K562 (cell line): ENCODE results near the gene CTIF. TPM values are rescaled to one million over a fixed set of nuclear protein-coding genes. Genes with fewer than 3 reads are reported as not detected.
A peak's percentile ranks its signal among the peaks of the same experiment; 100 is the strongest.

Experiments
- ATAC-seq: fragments of 200-7000 bp; cut with Tn5 transposase; 3 replicates; pipeline ENCODE4 v1.9.1; 2020; ENCODE audit warnings: moderate library complexity
- BruUV-seq: library from RNA; stranded (reverse); fragments of 400-500 nt; replicated peaks from 2 replicates; lab custom pipeline; 2021; lab: Mats Ljungman, UMichigan
- CTCF ChIA-PET: fragments of 300-600 bp; formaldehyde crosslinking; extraction: SDS; loops from one replicate; lab custom pipeline; 2021; ENCODE audit warnings: low intra/inter-chr PET ratio; lab: Yijun Ruan, JAX
- POLR2A ChIA-PET: fragments of 300-600, 350-650 bp; sonication (Branson Sonifier 250); formaldehyde crosslinking; extraction: SDS; loops from one replicate; lab custom pipeline; 2021; ENCODE audit warnings: antibody characterized with exemption, inconsistent platforms; lab: Yijun Ruan, JAX
- DNase-seq, 4 experiments: peaks; one replicate each; pipeline versions ENCODE4 v3.0.0 to v3.0.0-alpha.2; 2011 to 2018; ENCODE audit warnings: low spot score in 3 of 4, mixed read lengths in 3 of 4; ENCODE audit errors: extremely low read depth in 1 of 4
- FAIRE-seq: peaks from 2 replicates; lab custom pipeline; 2011; peaks lifted over from hg19 to GRCh38; lab: Jason Lieb, UNC
- H2AFZ ChIP-seq: 2 replicates; pipeline ENCODE4 v1.6.0; 2011; ENCODE audit warnings: low read depth, low read length, control low read depth, inconsistent platforms
- H3K27ac ChIP-seq: fragments of 200-600 bp; 3 replicates; pipeline ENCODE4 v1.8.0; 2011; ENCODE audit warnings: low read depth, mild to moderate bottlenecking, control low read depth, inconsistent platforms, low read length, moderate library complexity, mixed read lengths; ENCODE audit errors: extremely low read depth
- H3K27me3 ChIP-seq, 2 experiments: fragments of 300-600 bp in 1 of 2; 2 replicates in 1 of 2; 3 replicates in 1 of 2; pipeline versions ENCODE4 v1.6.0 to v1.8.0; 2011; ENCODE audit warnings: inconsistent platforms in 2 of 2, low read length in 2 of 2, mild to moderate bottlenecking in 1 of 2, mixed read lengths in 1 of 2, moderate library complexity in 1 of 2; ENCODE audit not compliant: control insufficient read depth in 2 of 2, insufficient read depth in 2 of 2
- H3K36me3 ChIP-seq: fragments of 300-600 bp; 3 replicates; pipeline ENCODE4 v1.8.0; 2011; ENCODE audit warnings: mild to moderate bottlenecking, low read length, inconsistent platforms; ENCODE audit not compliant: control insufficient read depth, insufficient read depth
- H3K4me1 ChIP-seq, 2 experiments: fragments of 200-600 bp in 1 of 2; replicated peaks in 1 of 2; 2 replicates in 1 of 2; 3 replicates in 1 of 2; pipeline versions ENCODE4 v1.5.1 to v1.8.0; 2011; ENCODE audit warnings: inconsistent platforms in 2 of 2, low read length in 2 of 2, mild to moderate bottlenecking in 1 of 2, mixed read lengths in 1 of 2, moderate library complexity in 1 of 2; ENCODE audit not compliant: control insufficient read depth in 2 of 2, insufficient read depth in 2 of 2
- H3K4me2 ChIP-seq: 2 replicates; pipeline ENCODE4 v1.6.1; 2011; ENCODE audit warnings: low read length, control low read depth, inconsistent platforms, mixed read lengths; ENCODE audit not compliant: insufficient read depth
- H3K4me3 ChIP-seq: fragments of 200-600 bp; sonication (generic), shearing (Covaris generic); 2 replicates; pipeline ENCODE4 v1.5.1; 2016; ENCODE audit warnings: control low read depth, inconsistent platforms
- H3K79me2 ChIP-seq: fragments of 200-600 bp; 3 replicates; pipeline ENCODE4 v1.8.0; 2011; ENCODE audit warnings: low read length, inconsistent platforms; ENCODE audit not compliant: control insufficient read depth, insufficient read depth
- H3K9ac ChIP-seq, 2 experiments: 2 replicates each; pipeline versions ENCODE4 v1.6.0 to v1.6.1; 2011; ENCODE audit warnings: low read depth in 2 of 2, low read length in 2 of 2, control low read depth in 1 of 2, inconsistent platforms in 1 of 2, mild to moderate bottlenecking in 1 of 2, mixed read lengths in 1 of 2; ENCODE audit not compliant: insufficient read depth in 1 of 2
- H3K9me1 ChIP-seq: one replicate; pipeline ENCODE4 v1.6.0; 2011; ENCODE audit warnings: inconsistent platforms, mild to moderate bottlenecking, low read length, moderate library complexity; ENCODE audit not compliant: control insufficient read depth, insufficient read depth
- H3K9me3 ChIP-seq: replicated peaks from 2 replicates; pipeline ENCODE4 v1.5.1; 2011; ENCODE audit warnings: low read depth, low read length, inconsistent platforms; ENCODE audit not compliant: control insufficient read depth, insufficient read depth
- H4K20me1 ChIP-seq: replicated peaks from 2 replicates; pipeline ENCODE4 v1.6.1; 2011; ENCODE audit warnings: low read length, inconsistent platforms, mixed read lengths; ENCODE audit not compliant: control insufficient read depth, insufficient read depth
- ZNF316 ChIP-seq: fragments of 450-650 bp; IDR thresholded peaks from 2 replicates; pipeline ENCODE4 v1.6.1; 2016
- WGBS: fragments of 100-300 bp; shearing (Covaris generic); methylation state at CpG from one replicate; pipeline ENCODE4 v1.1.6; 2016; ENCODE audit warnings: low coverage, mixed read lengths; ENCODE audit not compliant: insufficient coverage; ENCODE audit errors: missing lambda C conversion rate; 5-methylcytosine and 5-hydroxymethylcytosine counted together
- in situ Hi-C: fragments of 300-500 bp; cut with MboI; formaldehyde crosslinking; loops from 4 replicates; pipeline ENCODE4 v1.15.0; 2018; ENCODE audit warnings: inconsistent platforms, mixed read lengths
- intact Hi-C: fragments of 100-400 bp; cut with micrococcal nuclease; formaldehyde crosslinking; loops from 2 replicates; pipeline ENCODE4 v1.14.2; 2022
- polyA plus RNA-seq, 8 experiments: library from polyadenylated mRNA; depleted of rRNA in 4 of 8; stranded (reverse) in 5 of 8; unstranded in 3 of 8; fragments of >200 nt; fragmentation: Nextera tagmentation in 2 of 8; fragmentation: Illumina TruSeq in 1 of 8; extraction: Ambion mirVana in 2 of 8; extraction: Trizol in 1 of 8; gene quantifications; 2 replicates each; pipeline versions ENCODE4 v1.2.1 to v1.2.3, GENCODE V29; 2011 to 2014; ENCODE audit warnings: inconsistent platforms in 1 of 8, missing spikeins in 1 of 8
- total RNA-seq, 7 experiments: library from RNA; depleted of rRNA in 6 of 7; stranded (reverse); fragments of >200 nt in 6 of 7; fragmentation: Illumina TruSeq in 2 of 7; extraction: Trizol in 2 of 7; gene quantifications; 2 replicates each; pipeline versions ENCODE4 v1.2.1 to v1.2.3, GENCODE V29; 2011 to 2021; ENCODE audit warnings: low replicate concordance in 1 of 7
- TF ChIP-seq, protein P1 (sequence below): conservative IDR thresholded peaks from 2 replicates; pipeline ENCODE4 v1.6.1; 2011; ENCODE audit warnings: low read depth, mild to moderate bottlenecking, low read length; ENCODE audit not compliant: control insufficient read depth
- TF ChIP-seq, protein P2 (sequence below): sonication (generic); IDR thresholded peaks from 2 replicates; pipeline ENCODE4 v1.6.1; 2016

Gene CTIF
- total and polyA plus RNA-seq, 9 of the 15 experiments (the other 6 are each of a cell fraction or from before 2014, with no cell fraction given) = 0.17 to 11.5 (median 2.2) TPM

DNA sequence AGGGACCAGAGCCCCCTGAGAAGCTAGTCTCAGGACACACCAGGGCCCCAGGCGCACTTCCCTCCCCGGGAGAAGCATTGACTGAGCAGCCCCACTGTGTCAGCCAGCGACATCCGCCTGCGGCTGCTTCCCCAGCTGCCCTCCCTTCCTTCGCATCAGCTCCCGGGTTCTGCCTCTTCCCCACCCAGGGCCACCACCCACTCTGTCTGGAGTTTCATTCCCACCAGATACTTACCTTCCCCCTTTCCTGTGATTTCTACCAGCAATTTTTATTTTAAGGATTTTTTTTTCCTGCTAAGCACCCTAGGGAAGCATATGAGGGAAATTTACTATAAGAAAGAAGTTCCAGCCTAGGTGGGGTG, 312.7 kb downstream of the CTIF start (continued):
- TF ChIP-seq, protein P1, sequence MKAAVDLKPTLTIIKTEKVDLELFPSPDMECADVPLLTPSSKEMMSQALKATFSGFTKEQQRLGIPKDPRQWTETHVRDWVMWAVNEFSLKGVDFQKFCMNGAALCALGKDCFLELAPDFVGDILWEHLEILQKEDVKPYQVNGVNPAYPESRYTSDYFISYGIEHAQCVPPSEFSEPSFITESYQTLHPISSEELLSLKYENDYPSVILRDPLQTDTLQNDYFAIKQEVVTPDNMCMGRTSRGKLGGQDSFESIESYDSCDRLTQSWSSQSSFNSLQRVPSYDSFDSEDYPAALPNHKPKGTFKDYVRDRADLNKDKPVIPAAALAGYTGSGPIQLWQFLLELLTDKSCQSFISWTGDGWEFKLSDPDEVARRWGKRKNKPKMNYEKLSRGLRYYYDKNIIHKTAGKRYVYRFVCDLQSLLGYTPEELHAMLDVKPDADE = no peak

DNA sequence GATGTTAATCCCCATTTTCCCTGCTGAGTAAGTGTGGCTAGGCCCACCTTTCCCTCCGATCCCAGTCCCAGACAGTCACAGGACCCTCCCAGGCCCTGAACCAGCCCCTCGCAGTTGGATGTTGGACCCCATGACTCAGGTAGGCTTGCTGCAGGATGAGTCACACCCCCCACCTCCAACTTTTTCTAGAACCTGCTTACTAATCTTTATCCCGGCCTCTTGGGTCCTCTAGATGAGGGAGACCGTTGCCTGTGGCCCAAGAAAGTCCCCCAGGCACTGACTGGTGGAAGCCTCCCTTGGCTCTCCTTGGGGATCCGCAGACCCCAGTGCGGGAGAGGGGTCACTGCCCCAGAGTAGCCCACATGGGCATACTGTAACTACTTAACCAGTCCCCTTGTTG, 313.5 kb downstream of the CTIF start:
- ChIA-PET POLR2A (no interaction called here), CTCF (no interaction called here)

More for the DNA sequence above, 313.5 kb downstream of the CTIF start:
- TF ChIP-seq, protein P2, sequence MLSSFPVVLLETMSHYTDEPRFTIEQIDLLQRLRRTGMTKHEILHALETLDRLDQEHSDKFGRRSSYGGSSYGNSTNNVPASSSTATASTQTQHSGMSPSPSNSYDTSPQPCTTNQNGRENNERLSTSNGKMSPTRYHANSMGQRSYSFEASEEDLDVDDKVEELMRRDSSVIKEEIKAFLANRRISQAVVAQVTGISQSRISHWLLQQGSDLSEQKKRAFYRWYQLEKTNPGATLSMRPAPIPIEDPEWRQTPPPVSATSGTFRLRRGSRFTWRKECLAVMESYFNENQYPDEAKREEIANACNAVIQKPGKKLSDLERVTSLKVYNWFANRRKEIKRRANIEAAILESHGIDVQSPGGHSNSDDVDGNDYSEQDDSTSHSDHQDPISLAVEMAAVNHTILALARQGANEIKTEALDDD = 0 out of 2 replicates have a peak, but pooled peaks have one; percentile 34
- TF ChIP-seq ZNF316 = no peak
- TF ChIP-seq, all 486 proteins: peak for 1
- H4K20me1 ChIP-seq = no peaks in the 10 kb centered on the region
- H2AFZ ChIP-seq = no peak overlapping the region
- H3K27me3 ChIP-seq = no peaks in the 10 kb centered on the region
- BruUV-seq = no TSS peak
- in situ Hi-C loops (no loop called here), intact Hi-C loops (no loop called here)
- ATAC-seq (no peak), FAIRE-seq (no peak), DNase-seq (peak in 1 of 4 experiments; percentile 25)
- no peaks in the 10 kb centered on the region for H3K36me3 ChIP-seq
- no peaks in the 10 kb centered on the region for H3K9me3 ChIP-seq
- H3K4me1 ChIP-seq = peaks cover 13 to 28% of the 10 kb centered on the region in 2 experiments; a peak in 4 of 5 replicates
- WGBS = 81% methylated on average over 6 of the region's 6 CpGs
- no peak overlapping the region for H3K27ac ChIP-seq
- H3K9ac ChIP-seq = no peak overlapping the region
- H3K4me3 ChIP-seq = no peak overlapping the region
- H3K9me1 ChIP-seq = no peaks in the 10 kb centered on the region
- H3K4me2 ChIP-seq = no peak overlapping the region
- no peaks in the 10 kb centered on the region for H3K79me2 ChIP-seq
